NCI-H1436 treated with DMSO at 0.1 percent for 48 hours (cell line): ENCODE results near the gene PNMA8C.
"Not testable (repeated sequence)": the region's sequence is repeated elsewhere in the genome, so short reads cannot be mapped to it uniquely, and the experiment has no call there.

ENCODE experiments used
- DNase-seq: peaks from one replicate; lab custom pipeline; 2025; lab: John Stamatoyannopoulos, UW

Gene PNMA8C

DNA sequence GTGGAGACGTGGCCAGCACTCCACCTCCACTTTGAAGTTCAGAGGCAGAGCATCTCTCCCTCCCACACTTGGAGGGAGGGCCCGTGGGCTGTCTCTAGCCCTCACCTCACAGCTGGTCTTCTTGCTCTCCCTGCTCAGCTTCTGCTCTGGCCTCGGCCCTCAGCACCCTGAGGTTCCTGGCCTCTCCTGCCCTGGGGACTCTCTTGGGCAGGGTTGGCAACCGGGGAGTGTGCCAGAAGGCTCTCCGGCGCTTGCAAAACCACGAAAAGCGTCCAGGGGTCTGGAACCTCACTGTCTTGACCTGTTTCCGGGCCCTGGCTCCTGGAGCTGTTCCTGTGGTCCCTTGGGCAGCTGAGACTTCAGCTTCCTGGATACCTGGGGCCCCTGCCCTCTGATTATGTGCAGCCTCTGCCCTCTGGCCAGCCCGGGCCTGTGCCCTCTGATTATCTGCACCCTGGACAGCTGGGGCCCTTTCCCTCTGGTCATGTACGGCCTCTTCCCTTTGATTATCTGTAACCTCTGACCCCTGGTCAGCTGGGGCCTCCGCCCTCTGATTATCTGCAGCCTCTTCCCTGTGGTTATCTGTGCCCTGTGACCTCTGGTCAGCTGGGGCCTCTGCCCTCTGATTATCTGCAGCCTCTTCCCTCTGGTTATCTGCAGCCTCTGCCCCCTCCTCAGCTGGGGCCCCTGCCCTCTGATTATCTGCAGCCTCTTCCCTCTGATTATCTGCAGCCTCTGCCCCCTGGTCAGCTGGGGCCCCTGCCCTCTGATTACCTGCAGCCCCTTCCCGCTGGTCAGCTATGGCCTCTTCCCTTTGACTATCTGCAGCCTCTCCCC lies 17.4 kb downstream of the PNMA8C start:
- no peak for DNase-seq

DNA sequence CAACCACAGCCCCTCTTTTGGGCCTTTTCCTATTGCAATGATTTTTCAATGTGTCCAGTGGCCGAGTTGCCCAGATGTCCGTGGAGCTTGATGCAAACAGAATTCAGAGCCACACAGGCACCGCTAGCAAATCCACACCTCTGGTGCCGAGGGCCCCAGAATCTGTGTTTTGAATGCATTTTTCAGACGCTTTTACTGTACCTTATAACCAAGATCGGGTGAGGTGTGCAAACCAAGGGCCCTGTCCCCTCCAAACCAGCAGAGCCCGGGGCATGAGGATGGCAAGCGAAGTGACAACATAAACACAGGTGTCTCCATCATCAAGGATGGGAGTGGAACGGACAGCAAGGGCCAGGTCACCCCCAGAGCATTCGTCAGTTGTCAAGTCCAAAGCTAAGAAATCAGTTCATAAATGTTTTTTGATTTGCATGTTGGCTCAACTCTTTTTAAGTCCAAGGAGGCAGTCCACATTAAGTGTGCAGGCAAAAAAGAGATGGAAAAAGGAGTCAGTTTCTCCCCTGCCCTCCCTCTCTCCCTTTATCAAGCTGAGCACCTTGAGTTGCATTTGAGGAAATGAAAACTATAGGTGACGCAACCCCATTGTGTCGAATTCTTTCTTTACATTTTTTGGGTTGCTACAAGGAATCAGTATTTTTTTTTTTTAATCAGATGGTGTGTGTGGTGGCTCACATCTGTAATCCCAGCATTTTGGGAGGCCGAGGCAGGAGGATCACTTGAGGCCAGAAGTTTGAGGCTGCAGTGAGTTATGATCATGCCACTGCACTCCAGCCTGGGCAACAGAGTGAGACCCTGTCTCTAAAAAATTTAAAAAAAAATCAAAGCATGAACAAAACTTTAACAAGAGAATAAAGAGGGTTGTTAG lies 18.3 kb downstream of the PNMA8C start:
- DNase-seq, result no peak

DNA sequence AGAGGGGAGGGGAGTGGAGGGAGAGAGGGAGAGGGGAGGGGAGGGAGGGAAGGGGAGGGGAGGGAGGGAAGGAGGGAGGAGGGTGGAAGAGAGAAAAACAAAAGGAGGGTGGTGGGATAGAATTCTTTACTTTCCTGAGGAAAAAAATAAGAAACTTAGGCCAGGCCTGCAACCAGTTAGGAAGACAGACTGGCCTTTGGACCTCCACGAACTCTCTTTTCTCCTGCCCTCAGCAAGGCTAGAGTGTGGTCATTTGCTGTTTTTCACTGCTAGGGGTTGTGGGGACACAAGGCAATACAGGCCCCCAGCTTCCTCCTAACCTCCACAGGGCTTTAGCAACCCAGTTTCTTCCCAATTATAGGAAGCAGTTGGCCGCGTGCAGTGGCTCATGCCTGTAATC lies 19.5 kb downstream of the PNMA8C start:
- no peak for DNase-seq

DNA sequence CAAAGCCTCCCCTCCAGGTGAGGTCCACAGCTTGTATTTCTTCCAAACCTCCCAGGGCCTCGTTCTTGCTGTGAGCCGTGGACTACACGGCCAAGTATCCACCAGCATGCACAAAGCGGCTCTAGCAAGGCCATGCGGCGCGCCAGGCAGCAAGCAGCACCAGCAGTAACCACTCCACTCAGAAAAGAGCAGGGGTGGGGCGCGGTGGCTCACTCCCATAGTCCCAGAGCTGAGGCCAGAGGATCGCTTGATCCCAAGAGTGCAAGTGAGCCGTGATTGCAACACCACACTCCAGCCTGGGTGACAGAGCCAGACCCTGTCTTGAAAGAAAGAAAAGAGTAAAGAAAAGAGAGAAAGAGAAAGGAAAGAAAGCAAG lies 20.1 kb downstream of the PNMA8C start:
- peak; percentile 11 for DNase-seq

DNA sequence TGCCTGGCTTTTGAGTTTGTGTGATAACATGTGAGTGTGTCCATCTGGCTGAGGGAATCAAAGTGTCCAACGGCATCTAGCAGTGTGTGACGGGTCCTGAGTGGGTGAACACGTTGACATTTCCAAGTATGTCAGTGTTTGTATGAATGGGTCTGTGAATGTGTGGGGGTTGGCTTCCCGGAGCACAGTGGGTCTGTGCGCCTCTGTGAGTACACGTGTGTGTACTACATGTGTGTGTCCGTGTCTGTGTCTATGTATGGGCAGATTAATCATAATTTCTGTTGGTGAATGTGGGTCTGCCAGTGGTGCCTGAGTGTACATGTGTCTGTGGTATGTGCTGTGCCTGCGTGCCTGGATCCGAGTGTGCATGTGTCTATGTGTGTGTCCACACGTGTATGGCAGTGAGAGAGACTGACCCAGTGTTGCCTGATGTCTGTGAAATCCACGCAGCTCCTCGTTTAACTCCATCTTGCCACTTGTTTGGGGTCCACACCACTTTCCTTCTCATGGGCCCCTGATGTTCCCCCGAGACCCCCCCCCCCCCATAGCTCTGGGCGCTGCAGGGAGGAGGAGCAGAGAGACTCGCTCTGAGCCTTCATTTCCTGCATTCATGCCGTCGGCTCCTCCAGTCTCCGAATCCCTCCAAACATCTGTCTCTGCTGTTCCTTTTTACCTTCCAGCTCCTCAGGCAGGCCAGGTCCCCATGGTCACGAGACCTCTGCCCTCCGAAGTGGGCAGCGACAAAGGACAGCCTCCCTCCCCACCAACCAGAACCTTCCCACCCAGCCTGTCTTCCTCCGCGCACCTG lies 20.7 kb downstream of the PNMA8C start:
- DNase-seq, result no peak

DNA sequence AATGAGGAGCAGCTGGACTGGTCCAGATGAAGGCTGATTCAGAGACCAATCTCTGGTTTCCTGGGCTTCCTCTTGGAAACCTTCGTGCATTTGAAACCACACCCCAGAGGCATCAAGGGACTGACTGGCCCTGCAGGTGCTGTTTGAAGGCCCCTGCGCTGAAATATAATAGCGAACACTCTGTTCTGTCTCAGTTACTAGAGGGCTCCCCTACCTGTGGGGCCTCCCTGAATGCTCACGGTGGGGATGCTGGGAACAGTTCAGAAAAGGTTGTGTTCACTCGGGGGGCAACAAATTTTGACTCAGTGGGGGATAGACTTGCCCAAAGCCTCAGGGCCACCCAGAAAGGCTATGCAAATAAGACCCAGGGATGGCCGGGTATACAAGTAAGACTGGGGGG lies 21.8 kb downstream of the PNMA8C start:
- no peak for DNase-seq

DNA sequence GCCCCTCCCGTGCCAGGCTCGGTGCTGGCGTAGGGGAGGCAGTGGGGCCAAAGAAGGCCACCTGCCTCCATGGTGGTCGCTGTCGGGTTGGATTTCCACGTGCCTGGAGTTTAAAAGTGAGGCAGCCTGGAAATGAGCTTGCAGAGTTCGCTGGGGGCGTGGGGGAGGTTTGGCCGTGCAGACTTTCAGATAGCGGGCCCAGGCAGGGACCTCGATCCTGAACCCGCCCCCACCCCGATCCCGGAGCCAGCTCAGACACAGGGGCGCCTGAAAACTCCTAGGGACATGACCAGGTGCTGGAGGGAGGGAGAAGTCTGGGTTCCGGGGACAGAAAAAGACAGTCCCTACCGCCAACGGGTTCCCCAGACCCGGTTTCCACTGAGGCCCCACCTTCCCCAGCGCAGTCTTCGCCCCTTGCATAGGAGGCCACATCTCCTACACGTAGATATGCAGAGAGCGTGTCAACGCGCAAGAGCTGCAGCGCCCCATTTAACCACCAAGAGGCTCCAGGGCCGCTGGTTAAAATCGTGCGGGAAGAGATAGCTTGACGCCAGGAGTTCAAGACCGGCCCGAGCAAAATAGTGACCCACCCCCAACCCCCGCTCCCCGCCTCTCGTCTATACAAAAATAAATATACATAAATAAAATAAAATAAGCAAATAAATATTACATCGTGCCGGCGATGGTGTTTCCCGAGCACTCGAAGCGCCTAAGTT lies 23.8 kb downstream of the PNMA8C start:
- no peak for DNase-seq

DNA sequence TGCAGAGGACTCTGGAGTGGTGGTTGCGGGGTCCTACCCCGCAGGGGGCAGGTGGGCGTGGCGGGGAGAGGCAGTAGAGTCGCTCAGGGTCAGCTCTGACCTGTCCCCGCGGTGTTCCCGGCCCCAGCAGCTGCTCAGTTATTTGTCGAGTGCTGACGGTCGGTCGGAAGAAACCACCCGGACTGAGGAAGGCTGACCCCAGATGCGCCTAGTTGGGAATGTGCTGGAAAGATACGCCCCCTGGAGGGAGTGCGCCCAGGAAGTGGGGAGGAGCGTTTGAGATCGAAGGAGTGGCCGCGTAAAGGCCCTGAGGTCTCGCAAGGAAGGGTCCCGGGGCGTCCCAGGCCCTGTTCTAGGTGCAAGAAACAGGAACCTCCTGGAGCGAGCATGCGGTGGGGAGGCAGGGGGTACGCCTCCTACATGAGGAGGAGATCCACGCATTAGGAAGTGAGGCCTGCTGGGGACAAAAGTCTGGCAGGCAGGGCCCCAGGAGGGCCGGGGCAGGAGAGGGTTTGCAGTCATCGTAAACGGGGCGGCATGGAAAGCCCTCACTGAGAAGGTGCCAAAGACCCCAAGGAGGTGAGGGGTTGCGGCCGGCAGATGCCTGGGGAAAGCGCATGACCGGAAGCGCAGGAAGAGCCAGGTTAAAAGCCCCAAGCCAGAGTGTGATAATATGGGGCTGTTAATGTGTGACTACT lies 24.5 kb downstream of the PNMA8C start:
- no peak for DNase-seq

DNA sequence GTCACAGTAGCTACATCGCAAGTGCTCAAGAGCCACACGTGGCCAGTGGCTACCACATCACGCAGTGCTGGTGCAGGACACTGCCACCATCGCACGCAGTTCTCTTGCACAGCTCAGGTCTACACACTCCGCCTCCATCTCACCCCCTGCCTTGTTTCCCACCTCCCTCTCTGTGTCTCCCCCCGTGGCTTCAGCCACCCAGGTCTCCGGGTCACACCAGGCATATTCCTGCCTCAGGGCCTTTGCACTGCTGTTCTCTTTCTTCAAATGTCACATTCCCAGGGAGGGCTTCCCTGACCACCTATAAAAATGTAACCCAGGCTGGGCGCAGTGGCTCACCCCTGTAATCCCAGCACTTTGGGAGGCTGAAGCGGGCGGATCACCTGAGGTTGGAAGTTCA lies 26.0 kb downstream of the PNMA8C start:
- no peak for DNase-seq

DNA sequence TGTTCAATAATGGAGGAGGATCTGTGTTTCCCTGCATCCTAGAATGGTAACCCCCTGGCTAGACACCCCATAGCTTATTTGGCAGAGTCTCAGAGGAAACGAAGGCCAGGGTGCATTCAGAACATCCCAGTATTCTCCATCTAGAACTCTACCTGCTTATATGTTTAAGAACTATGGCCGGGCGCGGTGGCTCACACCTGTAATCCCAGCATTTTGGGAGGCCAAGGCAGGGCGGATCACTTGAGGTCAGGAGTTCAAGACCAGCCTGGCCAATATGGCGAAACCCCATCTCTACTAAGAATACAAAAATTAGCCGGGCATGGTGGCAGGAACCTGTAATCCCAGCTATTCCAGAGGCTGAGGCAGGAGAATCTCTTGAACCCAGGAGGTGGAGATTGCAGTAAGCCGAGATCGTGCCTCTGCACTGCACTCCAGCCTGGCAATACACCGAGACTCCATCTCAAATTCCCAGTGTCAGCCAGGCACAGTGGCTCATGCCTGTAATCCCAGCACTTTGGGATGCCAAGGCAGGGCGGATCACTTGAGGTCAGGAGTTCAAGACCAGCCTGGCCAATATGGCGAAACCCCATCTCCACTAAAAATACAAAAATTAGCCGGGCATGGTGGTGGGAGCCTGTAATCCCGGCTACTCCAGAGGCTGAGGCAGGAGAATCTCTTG lies 30.8 kb downstream of the PNMA8C start:
- not testable (repeated sequence) for DNase-seq

DNA sequence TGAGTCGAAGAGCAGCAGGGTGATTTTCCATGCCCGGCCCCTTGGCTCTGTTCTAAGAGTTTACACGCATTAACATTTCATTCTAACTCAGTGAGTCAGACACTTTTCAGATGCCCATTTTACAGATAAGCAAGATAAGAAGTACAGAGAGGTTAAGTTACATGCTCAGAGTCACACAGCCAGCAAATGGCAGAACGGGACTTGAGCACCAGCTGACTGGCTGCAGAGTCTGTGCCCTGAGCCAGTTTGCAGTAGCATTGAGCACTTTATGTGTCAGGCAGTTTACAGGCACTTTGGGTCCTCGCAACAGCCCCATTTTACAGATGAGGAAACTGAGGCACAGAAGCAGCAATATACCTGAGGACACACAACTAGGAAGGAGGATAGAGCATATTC lies 34.3 kb downstream of the PNMA8C start:
- no peak for DNase-seq

DNA sequence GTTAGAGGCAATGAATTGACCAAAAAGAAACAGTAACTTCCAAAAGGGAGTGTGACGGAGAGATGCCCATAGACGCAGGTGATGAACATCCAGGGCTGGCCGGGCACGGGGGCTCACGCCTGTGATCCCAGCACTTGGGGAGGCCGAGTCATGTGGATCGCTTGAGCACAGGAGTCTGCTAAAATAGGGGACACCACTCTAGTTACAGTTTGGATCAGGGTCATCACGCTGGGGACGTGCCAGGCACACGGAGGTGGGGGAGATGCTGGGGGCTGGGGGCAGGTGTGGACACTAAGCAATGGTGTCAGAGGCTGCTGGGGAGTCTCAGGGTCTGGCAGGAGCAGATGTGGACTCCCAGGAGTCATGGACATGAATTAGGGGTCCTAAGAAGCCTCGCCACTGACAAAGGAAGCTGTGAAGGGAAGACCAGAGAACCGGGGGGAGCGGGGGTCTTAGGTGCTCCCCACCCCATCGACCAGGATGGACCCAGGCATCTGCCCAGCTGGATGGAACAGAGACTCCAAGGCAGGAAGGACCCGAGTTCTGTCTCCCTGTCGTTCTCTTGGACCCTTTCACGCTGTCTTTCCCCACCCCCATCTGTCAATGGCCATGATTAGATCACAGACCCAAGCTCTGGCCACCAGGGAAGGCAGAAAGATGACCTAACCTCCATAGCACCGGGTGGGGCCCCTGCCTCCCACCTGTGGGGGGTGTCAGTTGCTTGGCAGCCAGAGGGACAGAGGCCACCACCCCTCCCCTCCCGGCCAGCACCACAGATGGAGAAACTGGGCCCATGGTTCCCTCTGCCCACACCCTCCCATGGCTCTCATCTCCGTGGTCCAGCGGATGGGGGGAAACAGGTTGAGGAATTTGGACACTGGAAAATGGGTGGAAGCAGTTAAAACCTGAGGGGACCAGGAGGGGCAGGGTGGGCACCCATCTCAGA lies 35.0 kb downstream of the PNMA8C start:
- no peak for DNase-seq

DNA sequence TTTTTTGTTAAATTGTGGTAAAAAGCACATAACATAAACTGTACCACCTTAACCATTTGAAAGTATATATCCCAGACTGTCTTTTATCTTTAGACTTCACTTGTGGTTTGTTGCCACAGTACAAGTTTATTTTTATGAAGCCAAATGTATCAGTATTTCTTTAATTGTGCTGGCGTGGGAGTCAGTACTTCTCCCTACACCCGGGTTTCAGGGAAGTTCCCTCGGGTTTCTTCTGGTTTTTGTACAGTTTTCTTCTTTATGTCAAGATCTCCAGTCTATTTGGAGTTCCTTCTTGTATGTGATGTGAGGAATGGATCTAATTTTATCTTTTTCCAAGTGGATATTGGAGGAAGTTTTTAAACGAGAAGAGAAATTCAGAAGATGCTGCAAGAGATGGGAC lies 35.9 kb downstream of the PNMA8C start:
- DNase-seq, result no peak

DNA sequence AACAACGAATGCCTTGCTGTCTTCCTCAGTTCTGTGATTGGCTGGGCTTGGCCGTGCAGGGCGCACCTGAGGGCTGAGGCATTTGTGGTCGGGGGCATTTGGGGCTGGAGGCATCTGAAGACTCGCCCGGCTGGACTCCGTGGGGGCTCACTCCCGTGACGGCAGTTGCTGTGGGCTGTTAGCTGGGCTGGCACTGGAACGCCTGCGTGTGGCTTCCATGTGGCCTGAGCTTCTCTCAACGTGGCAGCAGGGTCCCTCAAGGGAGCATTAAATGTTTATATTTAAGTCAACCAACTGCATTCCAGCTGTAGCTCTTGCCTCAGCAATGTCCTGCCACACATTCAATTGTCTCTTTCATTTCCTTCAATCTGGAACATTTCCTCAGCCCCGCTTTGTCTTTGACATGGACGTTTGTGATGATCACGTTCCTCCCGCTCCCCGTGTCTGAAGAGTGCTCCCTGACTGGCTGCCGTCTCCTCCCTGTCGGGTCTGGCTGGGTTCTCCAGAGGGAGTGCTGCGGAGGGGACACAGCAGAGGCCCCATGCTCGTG lies 36.4 kb downstream of the PNMA8C start:
- no peak for DNase-seq

DNA sequence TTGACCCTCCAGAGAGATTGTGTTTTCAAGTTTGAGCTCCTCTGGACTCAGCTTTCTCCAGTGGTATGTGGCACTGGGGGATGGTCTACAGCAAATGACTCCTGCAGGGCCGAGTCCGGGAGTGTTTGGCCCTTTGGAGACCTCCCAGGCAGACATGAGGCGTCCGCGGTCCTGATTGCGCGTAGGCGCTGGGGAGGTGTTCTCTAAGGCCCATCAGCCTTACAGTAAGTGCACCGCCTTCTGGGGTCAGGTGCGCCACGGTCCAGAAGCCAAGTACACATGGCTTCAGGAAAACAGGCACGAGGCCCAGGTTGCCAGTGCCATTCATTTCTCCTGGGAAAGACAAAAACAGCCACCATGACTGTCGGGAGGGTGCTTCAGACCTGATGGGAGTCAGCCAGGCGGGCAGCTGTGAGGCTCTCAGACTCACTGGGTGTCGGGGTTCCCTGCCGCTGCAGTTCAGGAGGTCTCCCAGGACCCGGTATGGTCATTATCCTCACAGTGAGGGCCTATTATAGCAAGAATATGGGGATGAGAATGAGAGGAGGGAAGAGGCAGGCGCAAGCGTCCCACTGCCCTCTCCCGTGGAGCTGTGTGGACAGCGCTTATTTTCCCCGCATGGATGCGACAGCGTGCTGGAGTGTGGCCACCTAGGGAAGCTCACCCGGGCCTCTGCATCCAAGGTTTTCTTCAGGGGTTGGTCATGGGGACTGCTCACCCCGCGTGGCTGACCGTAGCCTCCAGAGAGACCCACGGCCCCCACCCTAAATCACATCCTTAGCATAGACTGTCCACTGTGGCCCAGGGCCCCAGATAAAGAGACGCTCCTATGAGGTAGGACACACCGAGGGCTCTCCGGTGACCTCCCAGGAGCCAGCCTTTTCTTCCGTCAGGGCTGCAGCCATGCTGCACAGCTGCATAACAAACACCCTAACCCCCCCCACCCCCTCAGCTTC lies 37.2 kb downstream of the PNMA8C start:
- no peak for DNase-seq

DNA sequence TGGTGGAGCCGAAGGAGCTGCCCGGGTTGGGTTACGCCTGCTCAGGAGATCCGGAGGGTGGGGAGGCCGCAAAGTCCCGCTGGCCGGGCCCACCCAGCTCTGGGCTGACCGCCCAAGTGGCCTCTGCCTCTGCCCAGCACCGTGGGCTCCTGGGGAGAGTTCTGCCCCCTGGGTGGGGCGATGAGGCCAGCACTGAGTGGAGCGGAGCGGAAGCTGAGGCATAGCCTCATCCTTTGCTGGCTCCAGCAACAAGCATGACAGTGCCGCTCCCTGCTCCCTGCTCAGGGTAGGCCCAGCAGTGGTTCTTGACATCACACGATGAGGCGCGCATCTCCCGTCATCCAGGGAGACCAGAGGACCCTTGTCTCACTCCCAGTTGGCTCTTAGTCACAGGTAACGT lies 37.9 kb downstream of the PNMA8C start:
- no peak for DNase-seq

DNA sequence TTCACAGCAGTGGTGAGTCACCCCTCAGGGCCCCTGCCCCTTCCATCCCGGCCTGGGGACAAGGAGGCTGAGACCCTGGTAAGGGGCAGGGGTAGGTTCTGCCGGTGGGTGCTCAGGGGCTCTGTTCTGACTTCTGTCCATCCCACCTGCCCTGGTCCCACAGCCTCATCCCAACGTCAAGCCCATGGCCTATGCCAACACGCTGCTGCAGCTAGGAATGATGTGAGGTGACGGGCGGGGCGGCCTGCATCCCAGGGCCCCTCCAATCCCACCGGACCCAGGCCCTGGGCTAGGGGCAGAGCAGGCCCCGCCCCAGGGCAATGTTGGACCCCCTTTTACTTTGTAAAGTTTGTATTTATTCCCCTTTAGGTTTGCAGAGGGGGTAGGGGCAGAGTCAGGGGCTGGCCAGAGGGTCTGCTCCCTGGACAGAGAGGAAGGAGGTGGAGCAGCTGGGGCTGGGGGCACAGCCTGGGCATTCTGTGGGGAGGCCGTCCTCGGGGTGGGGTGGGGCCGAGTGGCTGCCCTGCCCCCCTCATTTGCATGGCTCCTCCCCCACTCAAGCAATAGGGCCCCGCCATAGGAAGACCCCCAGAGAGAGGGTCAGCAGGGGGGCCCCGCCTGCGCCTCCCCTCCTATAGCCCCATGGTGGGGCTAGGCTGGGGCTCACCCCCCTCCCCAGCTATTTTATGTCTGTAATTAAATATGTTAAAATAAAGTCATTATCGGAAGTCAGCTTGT lies 38.4 kb downstream of the PNMA8C start:
- no peak for DNase-seq
